ENCODE measurements around the gene TMEM200C.

GRCh38 chr18:5853253-5853652 lies 42.1 kb downstream of the TMEM200C start:
- TF ChIP-seq CTCF (IDR thresholded peaks at IDR 0.05): no peak
- TF ChIP-seq EZH2 (IDR thresholded peaks at IDR 0.05; ENCODE audit: borderline replicate concordance, insufficient read depth, low read depth, low read length, poor library complexity, severe bottlenecking): no peak
